GM10248 (cell line): ENCODE measurements around the gene KCNK10.
A peak's percentile ranks its signal among the peaks of the same experiment; 100 is the strongest.

Source experiments
- CTCF ChIA-PET: fragments of 300-600 bp; sonication (Branson Sonifier 250); formaldehyde crosslinking; extraction: SDS; loops from one replicate; lab custom pipeline; 2021; ENCODE audit warnings: antibody characterized with exemption; lab: Yijun Ruan, JAX
- POLR2A ChIA-PET: fragments of 350-650 bp; sonication (Branson Sonifier 250); formaldehyde crosslinking; extraction: SDS; loops from one replicate; lab custom pipeline; 2020; ENCODE audit warnings: antibody characterized with exemption; lab: Yijun Ruan, JAX
- DNase-seq: peaks from one replicate; pipeline ENCODE4 v3.0.0; 2012; ENCODE audit errors: extremely low spot score
- TF ChIP-seq, protein P1 (sequence below): IDR thresholded peaks from 2 replicates; pipeline ENCODE4 v1.5.1; 2012; ENCODE audit warnings: mild to moderate bottlenecking, low read depth; ENCODE audit errors: extremely low read depth, missing control alignments, control extremely low read depth

KCNK10 gene

DNA sequence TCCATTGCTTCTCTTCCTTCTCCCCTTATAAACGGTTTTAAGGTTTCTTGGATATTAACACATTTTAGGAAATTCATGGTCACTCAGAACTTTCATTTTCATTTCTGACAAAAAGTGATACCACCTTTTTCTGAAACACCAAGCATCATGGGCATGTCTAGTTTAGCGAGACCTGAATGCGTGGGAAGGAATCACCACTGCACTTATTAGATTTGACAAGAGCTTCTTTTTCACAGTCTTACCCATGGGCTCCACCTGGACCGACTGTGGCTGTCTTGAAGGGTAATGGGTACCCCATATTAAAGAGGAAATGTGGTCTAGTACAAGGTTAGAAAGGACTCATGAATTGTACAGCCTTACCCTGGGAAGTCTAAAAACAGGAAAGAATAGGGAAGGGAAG, 95.4 kb downstream of the KCNK10 start:
- POLR2A ChIA-PET = no interaction called here
- DNase-seq = no peak
- CTCF ChIA-PET = interaction anchor here (2.8 kb wide), 1 partner anchor 39 kb away, joined by 8 read pairs; no protein-coding TSS in a partner anchor
- TF ChIP-seq, protein P1, sequence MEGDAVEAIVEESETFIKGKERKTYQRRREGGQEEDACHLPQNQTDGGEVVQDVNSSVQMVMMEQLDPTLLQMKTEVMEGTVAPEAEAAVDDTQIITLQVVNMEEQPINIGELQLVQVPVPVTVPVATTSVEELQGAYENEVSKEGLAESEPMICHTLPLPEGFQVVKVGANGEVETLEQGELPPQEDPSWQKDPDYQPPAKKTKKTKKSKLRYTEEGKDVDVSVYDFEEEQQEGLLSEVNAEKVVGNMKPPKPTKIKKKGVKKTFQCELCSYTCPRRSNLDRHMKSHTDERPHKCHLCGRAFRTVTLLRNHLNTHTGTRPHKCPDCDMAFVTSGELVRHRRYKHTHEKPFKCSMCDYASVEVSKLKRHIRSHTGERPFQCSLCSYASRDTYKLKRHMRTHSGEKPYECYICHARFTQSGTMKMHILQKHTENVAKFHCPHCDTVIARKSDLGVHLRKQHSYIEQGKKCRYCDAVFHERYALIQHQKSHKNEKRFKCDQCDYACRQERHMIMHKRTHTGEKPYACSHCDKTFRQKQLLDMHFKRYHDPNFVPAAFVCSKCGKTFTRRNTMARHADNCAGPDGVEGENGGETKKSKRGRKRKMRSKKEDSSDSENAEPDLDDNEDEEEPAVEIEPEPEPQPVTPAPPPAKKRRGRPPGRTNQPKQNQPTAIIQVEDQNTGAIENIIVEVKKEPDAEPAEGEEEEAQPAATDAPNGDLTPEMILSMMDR = no peak

DNA sequence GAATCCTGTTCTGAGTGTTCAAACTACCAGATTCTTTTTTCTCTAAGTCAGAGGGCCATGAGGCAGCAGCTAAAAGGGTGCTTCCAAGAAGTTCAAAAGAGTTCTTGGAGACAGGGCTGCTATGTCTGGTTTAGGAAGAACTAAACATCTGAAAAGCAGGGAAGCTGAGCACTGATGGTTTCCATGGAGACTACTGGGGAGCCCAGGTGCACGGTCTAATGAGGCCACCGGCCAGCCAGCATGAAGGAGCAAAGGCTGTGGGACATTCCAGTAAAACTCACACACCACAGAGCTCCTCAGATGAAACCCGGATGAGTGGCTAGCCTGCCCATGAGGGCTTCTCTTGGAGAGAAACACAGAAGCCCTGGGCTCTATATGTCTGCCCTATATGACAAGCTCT, 97.3 kb downstream of the KCNK10 start:
- POLR2A ChIA-PET = no interaction called here
- TF ChIP-seq, protein P1 = no peak
- CTCF ChIA-PET = interaction anchor here (0.9 to 1.3 kb wide), 2 partner anchors 9 to 57 kb away, joined by 4 to 6 read pairs; no protein-coding TSS in a partner anchor
- no peak for DNase-seq

- ChIA-PET CTCF (interaction anchor here (1.2 to 1.6 kb wide), 4 partner anchors 9 to 29 kb away, joined by 3 to 6 read pairs (median 4); no protein-coding TSS in a partner anchor), POLR2A (no interaction called here)
- TF ChIP-seq, protein P1 = no peak
- DNase-seq = no peak
Observed at GRCh38 chr14:88218119-88218915, 104.8 kb downstream of the KCNK10 start.

GRCh38 chr14:88212691-88213090, 110.4 kb downstream of the KCNK10 start:
- no peak for DNase-seq
- POLR2A ChIA-PET = no interaction called here
- TF ChIP-seq, protein P1 = no peak
- CTCF ChIA-PET = no interaction called here

DNA sequence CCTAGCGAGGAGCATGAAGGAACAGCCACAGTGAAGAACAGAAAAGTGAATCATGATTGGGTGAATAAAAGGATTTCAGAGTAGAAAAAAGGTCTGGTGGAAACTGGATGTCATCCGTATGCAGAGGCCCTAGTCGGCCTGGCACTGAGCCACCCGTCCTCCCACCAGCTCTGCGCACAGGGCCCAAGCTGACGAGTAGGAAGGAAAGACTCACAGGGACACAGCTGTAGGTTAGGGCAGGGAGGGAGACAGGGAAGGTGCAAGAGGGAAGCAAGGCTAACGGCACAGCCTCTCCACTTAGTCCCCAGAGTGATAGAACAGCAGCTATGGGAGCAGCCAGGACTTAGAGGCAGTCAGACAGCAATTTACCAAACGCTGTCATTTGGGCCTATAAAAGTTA, 112.6 kb downstream of the KCNK10 start:
- DNase-seq = no peak
- CTCF ChIA-PET = interaction anchor here (1.2 to 1.5 kb wide), 2 partner anchors 9 to 21 kb away, joined by 3 to 8 read pairs; no protein-coding TSS in a partner anchor
- TF ChIP-seq, protein P1 = no peak
- POLR2A ChIA-PET = interaction anchor here (0.6 to 0.7 kb wide), 2 partner anchors 15 to 96 kb away, joined by 3 to 4 read pairs; no protein-coding TSS in a partner anchor

GRCh38 chr14:88209273-88209672, 113.8 kb downstream of the KCNK10 start:
- ChIA-PET CTCF (interaction anchor here (1.2 to 1.5 kb wide), 2 partner anchors 10 to 20 kb away, joined by 3 to 8 read pairs; no protein-coding TSS in a partner anchor), POLR2A (no interaction called here)
- TF ChIP-seq, protein P1 = no peak
- peak; percentile 38 for DNase-seq
